ENCODE data around the gene CEP350. TPM values are rescaled to one million over a fixed set of nuclear protein-coding genes. Genes with fewer than 3 reads are reported as not detected.

The CEP350 gene
- total RNA-seq, 1 experiment from 2014 or later: 42.3 TPM

DNA sequence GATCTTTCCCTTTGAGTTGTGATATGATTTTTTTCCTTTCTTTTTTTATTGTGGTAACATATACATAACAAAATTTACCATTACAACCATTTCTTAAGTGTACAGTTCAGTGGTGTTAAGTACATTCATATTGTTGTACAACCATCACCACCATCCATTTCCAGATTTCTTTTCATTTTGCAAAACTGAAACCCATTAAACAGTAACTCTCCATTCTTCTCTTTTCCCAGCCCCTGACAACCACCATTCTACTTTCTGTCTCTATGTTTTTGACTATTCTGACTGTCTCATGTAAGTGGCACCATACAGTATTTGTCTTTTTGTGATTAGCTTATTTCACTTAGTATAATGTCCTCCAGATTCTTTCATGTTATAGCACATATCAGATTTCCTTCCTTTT, 30.3 kb downstream of the CEP350 start:
- no peak overlapping the region for H3K27ac Mint-ChIP-seq (ENCODE audit: unreplicated experiment)
- H3K36me3 Mint-ChIP-seq (ENCODE audit: insufficient read depth, unreplicated experiment): no peaks in the 10 kb centered on the region
- TF ChIP-seq, protein P1, sequence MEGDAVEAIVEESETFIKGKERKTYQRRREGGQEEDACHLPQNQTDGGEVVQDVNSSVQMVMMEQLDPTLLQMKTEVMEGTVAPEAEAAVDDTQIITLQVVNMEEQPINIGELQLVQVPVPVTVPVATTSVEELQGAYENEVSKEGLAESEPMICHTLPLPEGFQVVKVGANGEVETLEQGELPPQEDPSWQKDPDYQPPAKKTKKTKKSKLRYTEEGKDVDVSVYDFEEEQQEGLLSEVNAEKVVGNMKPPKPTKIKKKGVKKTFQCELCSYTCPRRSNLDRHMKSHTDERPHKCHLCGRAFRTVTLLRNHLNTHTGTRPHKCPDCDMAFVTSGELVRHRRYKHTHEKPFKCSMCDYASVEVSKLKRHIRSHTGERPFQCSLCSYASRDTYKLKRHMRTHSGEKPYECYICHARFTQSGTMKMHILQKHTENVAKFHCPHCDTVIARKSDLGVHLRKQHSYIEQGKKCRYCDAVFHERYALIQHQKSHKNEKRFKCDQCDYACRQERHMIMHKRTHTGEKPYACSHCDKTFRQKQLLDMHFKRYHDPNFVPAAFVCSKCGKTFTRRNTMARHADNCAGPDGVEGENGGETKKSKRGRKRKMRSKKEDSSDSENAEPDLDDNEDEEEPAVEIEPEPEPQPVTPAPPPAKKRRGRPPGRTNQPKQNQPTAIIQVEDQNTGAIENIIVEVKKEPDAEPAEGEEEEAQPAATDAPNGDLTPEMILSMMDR (IDR thresholded peaks at IDR 0.05; ENCODE audit: unreplicated experiment): no peak
- intact Hi-C loops (cut with micrococcal nuclease; ENCODE audit: unreplicated experiment): no loop called here
- DNase-seq: no peak
- no peaks in the 10 kb centered on the region for H3K4me1 Mint-ChIP-seq (ENCODE audit: low read depth, unreplicated experiment)
- no peak overlapping the region for H3K4me3 Mint-ChIP-seq (ENCODE audit: low read depth, unreplicated experiment)
- CTCF ChIA-PET: interaction anchor here (0.5 kb wide), 1 partner anchor 10 kb away, joined by 3 read pairs; no protein-coding TSS in a partner anchor
- no peaks in the 10 kb centered on the region for H3K9me3 Mint-ChIP-seq (ENCODE audit: low read depth, unreplicated experiment)
- H3K27me3 Mint-ChIP-seq (ENCODE audit: unreplicated experiment): no peaks in the 10 kb centered on the region
- BruUV-seq (replicated peaks): no TSS peak

DNA sequence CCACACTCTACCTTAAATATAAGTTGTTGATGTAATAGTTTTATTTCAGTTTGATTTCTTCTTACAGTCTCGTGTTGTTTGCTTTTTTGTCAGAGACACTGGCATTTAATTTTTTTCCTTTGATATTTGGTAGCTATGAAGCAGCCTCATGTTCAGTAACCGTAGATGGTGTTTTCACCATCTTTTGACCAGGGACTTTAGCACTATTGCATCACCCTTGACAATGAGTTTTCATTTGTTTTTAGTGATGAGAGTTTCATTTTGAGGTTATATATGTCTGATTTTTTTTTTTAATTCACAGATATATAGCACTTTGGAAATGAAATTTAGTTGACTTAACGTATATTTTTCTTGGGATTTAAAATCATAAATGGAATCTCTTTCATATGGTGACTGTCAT, 36.2 kb downstream of the CEP350 start:
- DNase-seq: no peak
- BruUV-seq (replicated peaks): no TSS peak
- H3K27ac Mint-ChIP-seq (ENCODE audit: unreplicated experiment): no peak overlapping the region
- TF ChIP-seq, protein P1 (IDR thresholded peaks at IDR 0.05; ENCODE audit: unreplicated experiment): no peak
- CTCF ChIA-PET: no interaction called here
- intact Hi-C loops (cut with micrococcal nuclease; ENCODE audit: unreplicated experiment): no loop called here
- H3K4me1 Mint-ChIP-seq (ENCODE audit: low read depth, unreplicated experiment): no peaks in the 10 kb centered on the region
- H3K4me3 Mint-ChIP-seq (ENCODE audit: low read depth, unreplicated experiment): no peak overlapping the region
- no peaks in the 10 kb centered on the region for H3K27me3 Mint-ChIP-seq (ENCODE audit: unreplicated experiment)
- H3K9me3 Mint-ChIP-seq (ENCODE audit: low read depth, unreplicated experiment): no peaks in the 10 kb centered on the region
- peaks cover 4% of the 10 kb centered on the region for H3K36me3 Mint-ChIP-seq (ENCODE audit: insufficient read depth, unreplicated experiment)

DNA sequence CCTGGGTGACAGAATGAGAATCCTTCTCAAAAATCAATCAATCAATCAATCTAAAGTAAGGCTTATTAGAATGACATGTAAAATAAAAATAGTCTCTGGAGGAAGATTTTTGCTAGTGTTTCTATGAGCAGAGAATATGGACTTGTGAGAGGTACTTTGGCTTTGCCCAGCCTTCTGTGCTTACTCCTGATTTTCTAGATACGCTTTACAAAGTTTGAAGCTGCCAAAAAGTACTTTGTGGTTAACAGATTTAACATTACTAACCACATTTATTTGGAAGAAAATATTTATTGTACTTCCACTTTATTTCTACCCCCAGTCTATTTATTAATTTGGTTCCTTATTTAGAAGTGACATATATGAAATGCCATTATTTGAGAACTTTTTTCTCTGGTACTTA, 41.0 kb downstream of the CEP350 start:
- intact Hi-C loops (cut with micrococcal nuclease; ENCODE audit: unreplicated experiment): no loop called here
- DNase-seq: no peak
- no peak overlapping the region for H3K4me3 Mint-ChIP-seq (ENCODE audit: low read depth, unreplicated experiment)
- BruUV-seq (replicated peaks): no TSS peak
- no peaks in the 10 kb centered on the region for H3K4me1 Mint-ChIP-seq (ENCODE audit: low read depth, unreplicated experiment)
- H3K27me3 Mint-ChIP-seq (ENCODE audit: unreplicated experiment): no peaks in the 10 kb centered on the region
- H3K36me3 Mint-ChIP-seq (ENCODE audit: insufficient read depth, unreplicated experiment): peaks cover 9% of the 10 kb centered on the region
- H3K27ac Mint-ChIP-seq (ENCODE audit: unreplicated experiment): no peak overlapping the region
- TF ChIP-seq, protein P1 (IDR thresholded peaks at IDR 0.05; ENCODE audit: unreplicated experiment): no peak
- H3K9me3 Mint-ChIP-seq (ENCODE audit: low read depth, unreplicated experiment): no peaks in the 10 kb centered on the region
- CTCF ChIA-PET: no interaction called here

DNA sequence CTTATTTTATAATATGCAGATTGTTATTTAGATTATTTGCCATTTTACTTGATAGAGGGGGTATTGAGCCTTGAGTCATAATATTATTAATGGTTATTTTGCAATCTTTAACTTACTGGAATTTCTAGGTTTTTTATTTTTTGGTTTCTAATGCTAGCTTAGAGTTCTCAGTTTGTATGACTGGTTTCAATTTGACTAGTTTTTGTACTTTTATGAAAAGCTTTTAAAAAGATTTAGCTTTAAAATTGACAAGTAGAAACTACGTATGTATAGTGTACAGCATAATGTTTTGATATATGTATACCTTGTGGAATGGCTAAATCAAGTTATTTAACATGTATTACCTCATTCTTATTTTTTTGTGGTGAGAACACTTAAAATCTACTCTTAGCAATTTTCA, 41.5 kb downstream of the CEP350 start:
- Mint-ChIP-seq H3K9me3 (ENCODE audit: low read depth, unreplicated experiment) (no peaks in the 10 kb centered on the region), H3K36me3 (ENCODE audit: insufficient read depth, unreplicated experiment) (peaks cover 9% of the 10 kb centered on the region), H3K27me3 (ENCODE audit: unreplicated experiment) (no peaks in the 10 kb centered on the region), H3K4me1 (ENCODE audit: low read depth, unreplicated experiment) (no peaks in the 10 kb centered on the region), H3K4me3 (ENCODE audit: low read depth, unreplicated experiment) (no peak overlapping the region), H3K27ac (ENCODE audit: unreplicated experiment) (no peak overlapping the region)
- DNase-seq: no peak
- TF ChIP-seq, protein P1 (IDR thresholded peaks at IDR 0.05; ENCODE audit: unreplicated experiment): no peak
- intact Hi-C loops (cut with micrococcal nuclease; ENCODE audit: unreplicated experiment): no loop called here
- CTCF ChIA-PET: no interaction called here
- no TSS peak for BruUV-seq (replicated peaks)

Data from Calu3 (cell line).